ENCODE measurements around the gene PSMD6.

Gene PSMD6

GRCh38 chr3:64058566-64058965 lies 35.3 kb upstream of the PSMD6 start:
- no peak overlapping the region for H3K9ac ChIP-seq (ENCODE audit: low read length in 5 of 5)
- H3K27me3 ChIP-seq (ENCODE audit: control insufficient read depth in 5 of 5, insufficient read depth in 4 of 5, low read length in 5 of 5): no peaks in the 10 kb centered on the region
- H3K9me3 ChIP-seq (ENCODE audit: control insufficient read depth in 5 of 5, low read length in 5 of 5): no peaks in the 10 kb centered on the region
- H3K36me3 ChIP-seq (ENCODE audit: control insufficient read depth in 5 of 5, insufficient read depth in 5 of 5, low read length in 5 of 5): no peaks in the 10 kb centered on the region
- H3K27ac ChIP-seq (ENCODE audit: low read depth, low read length): no peak overlapping the region
- no peak overlapping the region for H3K4me3 ChIP-seq (ENCODE audit: low read depth in 1 of 5, low read length in 5 of 5)
- peaks cover 2 to 27% (median 8%) of the 10 kb centered on the region in 5 donors for H3K4me1 ChIP-seq (ENCODE audit: control insufficient read depth in 5 of 5, insufficient read depth in 5 of 5, low read length in 5 of 5)

GRCh38 chr3:64057231-64057630 lies 33.9 kb upstream of the PSMD6 start:
- H3K9me3 ChIP-seq (ENCODE audit: control insufficient read depth in 5 of 5, low read length in 5 of 5): no peaks in the 10 kb centered on the region
- no peak overlapping the region for H3K27ac ChIP-seq (ENCODE audit: low read depth, low read length)
- H3K27me3 ChIP-seq (ENCODE audit: control insufficient read depth in 5 of 5, insufficient read depth in 4 of 5, low read length in 5 of 5): no peaks in the 10 kb centered on the region
- no peak overlapping the region for H3K4me3 ChIP-seq (ENCODE audit: low read depth in 1 of 5, low read length in 5 of 5)
- peaks cover 2 to 26% (median 10%) of the 10 kb centered on the region in 5 donors for H3K4me1 ChIP-seq (ENCODE audit: control insufficient read depth in 5 of 5, insufficient read depth in 5 of 5, low read length in 5 of 5)
- H3K9ac ChIP-seq (ENCODE audit: low read length in 5 of 5): no peak overlapping the region
- H3K36me3 ChIP-seq (ENCODE audit: control insufficient read depth in 5 of 5, insufficient read depth in 5 of 5, low read length in 5 of 5): no peaks in the 10 kb centered on the region

GRCh38 chr3:64056606-64057180 lies 33.4 kb upstream of the PSMD6 start:
- no peaks in the 10 kb centered on the region for H3K27me3 ChIP-seq (ENCODE audit: control insufficient read depth in 5 of 5, insufficient read depth in 4 of 5, low read length in 5 of 5)
- H3K4me1 ChIP-seq (ENCODE audit: control insufficient read depth in 5 of 5, insufficient read depth in 5 of 5, low read length in 5 of 5): peaks cover 2 to 26% (median 10%) of the 10 kb centered on the region in 5 donors
- no peak overlapping the region for H3K9ac ChIP-seq (ENCODE audit: low read length in 5 of 5)
- no peaks in the 10 kb centered on the region for H3K36me3 ChIP-seq (ENCODE audit: control insufficient read depth in 5 of 5, insufficient read depth in 5 of 5, low read length in 5 of 5)
- H3K27ac ChIP-seq (ENCODE audit: low read depth, low read length): no peak overlapping the region
- no peak overlapping the region for H3K4me3 ChIP-seq (ENCODE audit: low read depth in 1 of 5, low read length in 5 of 5)
- no peaks in the 10 kb centered on the region for H3K9me3 ChIP-seq (ENCODE audit: control insufficient read depth in 5 of 5, low read length in 5 of 5)

- Histone ChIP-seq H3K36me3 (ENCODE audit: control insufficient read depth in 5 of 5, insufficient read depth in 5 of 5, low read length in 5 of 5) (no peaks in the 10 kb centered on the region), H3K9ac (ENCODE audit: low read length in 5 of 5) (no peak overlapping the region), H3K4me1 (ENCODE audit: control insufficient read depth in 5 of 5, insufficient read depth in 5 of 5, low read length in 5 of 5) (peaks cover 2 to 26% (median 8%) of the 10 kb centered on the region in 5 donors), H3K9me3 (ENCODE audit: control insufficient read depth in 5 of 5, low read length in 5 of 5) (no peaks in the 10 kb centered on the region), H3K27ac (ENCODE audit: low read depth, low read length) (no peak overlapping the region), H3K27me3 (ENCODE audit: control insufficient read depth in 5 of 5, insufficient read depth in 4 of 5, low read length in 5 of 5) (no peaks in the 10 kb centered on the region), H3K4me3 (ENCODE audit: low read depth in 1 of 5, low read length in 5 of 5) (no peak overlapping the region)
These were observed 31.8 kb upstream of the PSMD6 start for GRCh38 chr3:64055076-64055475.

GRCh38 chr3:64054488-64054887 lies 31.2 kb upstream of the PSMD6 start:
- Histone ChIP-seq H3K4me3 (ENCODE audit: low read depth in 1 of 5, low read length in 5 of 5) (no peak overlapping the region), H3K36me3 (ENCODE audit: control insufficient read depth in 5 of 5, insufficient read depth in 5 of 5, low read length in 5 of 5) (no peaks in the 10 kb centered on the region), H3K27ac (ENCODE audit: low read depth, low read length) (no peak overlapping the region), H3K9me3 (ENCODE audit: control insufficient read depth in 5 of 5, low read length in 5 of 5) (no peaks in the 10 kb centered on the region), H3K4me1 (ENCODE audit: control insufficient read depth in 5 of 5, insufficient read depth in 5 of 5, low read length in 5 of 5) (peaks cover 2 to 26% (median 4%) of the 10 kb centered on the region in 5 donors), H3K27me3 (ENCODE audit: control insufficient read depth in 5 of 5, insufficient read depth in 4 of 5, low read length in 5 of 5) (no peaks in the 10 kb centered on the region), H3K9ac (ENCODE audit: low read length in 5 of 5) (no peak overlapping the region)

GRCh38 chr3:64053581-64053980 lies 30.3 kb upstream of the PSMD6 start:
- Histone ChIP-seq H3K4me1 (ENCODE audit: control insufficient read depth in 5 of 5, insufficient read depth in 5 of 5, low read length in 5 of 5) (peaks cover 0 to 32% (median 2%) of the 10 kb centered on the region in 5 donors), H3K36me3 (ENCODE audit: control insufficient read depth in 5 of 5, insufficient read depth in 5 of 5, low read length in 5 of 5) (no peaks in the 10 kb centered on the region), H3K27ac (ENCODE audit: low read depth, low read length) (no peak overlapping the region), H3K9me3 (ENCODE audit: control insufficient read depth in 5 of 5, low read length in 5 of 5) (no peaks in the 10 kb centered on the region), H3K9ac (ENCODE audit: low read length in 5 of 5) (no peak overlapping the region), H3K27me3 (ENCODE audit: control insufficient read depth in 5 of 5, insufficient read depth in 4 of 5, low read length in 5 of 5) (no peaks in the 10 kb centered on the region), H3K4me3 (ENCODE audit: low read depth in 1 of 5, low read length in 5 of 5) (no peak overlapping the region)

- Histone ChIP-seq H3K36me3 (ENCODE audit: control insufficient read depth in 5 of 5, insufficient read depth in 5 of 5, low read length in 5 of 5) (no peaks in the 10 kb centered on the region), H3K4me1 (ENCODE audit: control insufficient read depth in 5 of 5, insufficient read depth in 5 of 5, low read length in 5 of 5) (peaks cover 0 to 37% (median 2%) of the 10 kb centered on the region in 5 donors), H3K27me3 (ENCODE audit: control insufficient read depth in 5 of 5, insufficient read depth in 4 of 5, low read length in 5 of 5) (no peaks in the 10 kb centered on the region), H3K9me3 (ENCODE audit: control insufficient read depth in 5 of 5, low read length in 5 of 5) (no peaks in the 10 kb centered on the region), H3K9ac (ENCODE audit: low read length in 5 of 5) (no peak overlapping the region), H3K4me3 (ENCODE audit: low read depth in 1 of 5, low read length in 5 of 5) (no peak overlapping the region), H3K27ac (ENCODE audit: low read depth, low read length) (no peak overlapping the region)
These were observed 29.8 kb upstream of the PSMD6 start for GRCh38 chr3:64053117-64053516.

- H3K27ac ChIP-seq (ENCODE audit: low read depth, low read length): no peak overlapping the region
- no peak overlapping the region for H3K4me3 ChIP-seq (ENCODE audit: low read depth in 1 of 5, low read length in 5 of 5)
- H3K9ac ChIP-seq (ENCODE audit: low read length in 5 of 5): no peak overlapping the region
- H3K36me3 ChIP-seq (ENCODE audit: control insufficient read depth in 5 of 5, insufficient read depth in 5 of 5, low read length in 5 of 5): no peaks in the 10 kb centered on the region
- peaks cover 0 to 32% (median 2%) of the 10 kb centered on the region in 5 donors for H3K4me1 ChIP-seq (ENCODE audit: control insufficient read depth in 5 of 5, insufficient read depth in 5 of 5, low read length in 5 of 5)
- no peaks in the 10 kb centered on the region for H3K9me3 ChIP-seq (ENCODE audit: control insufficient read depth in 5 of 5, low read length in 5 of 5)
- no peaks in the 10 kb centered on the region for H3K27me3 ChIP-seq (ENCODE audit: control insufficient read depth in 5 of 5, insufficient read depth in 4 of 5, low read length in 5 of 5)
These were observed 26.5 kb upstream of the PSMD6 start for GRCh38 chr3:64049832-64050231.

GRCh38 chr3:64049136-64049535 lies 25.8 kb upstream of the PSMD6 start:
- no peak overlapping the region for H3K27ac ChIP-seq (ENCODE audit: low read depth, low read length)
- H3K9ac ChIP-seq (ENCODE audit: low read length in 5 of 5): no peak overlapping the region
- H3K9me3 ChIP-seq (ENCODE audit: control insufficient read depth in 5 of 5, low read length in 5 of 5): no peaks in the 10 kb centered on the region
- no peaks in the 10 kb centered on the region for H3K27me3 ChIP-seq (ENCODE audit: control insufficient read depth in 5 of 5, insufficient read depth in 4 of 5, low read length in 5 of 5)
- peaks cover 0 to 25% (median 2%) of the 10 kb centered on the region in 5 donors for H3K4me1 ChIP-seq (ENCODE audit: control insufficient read depth in 5 of 5, insufficient read depth in 5 of 5, low read length in 5 of 5)
- no peak overlapping the region for H3K4me3 ChIP-seq (ENCODE audit: low read depth in 1 of 5, low read length in 5 of 5)
- no peaks in the 10 kb centered on the region for H3K36me3 ChIP-seq (ENCODE audit: control insufficient read depth in 5 of 5, insufficient read depth in 5 of 5, low read length in 5 of 5)

- Histone ChIP-seq H3K27ac (ENCODE audit: low read depth, low read length) (no peak overlapping the region), H3K36me3 (ENCODE audit: control insufficient read depth in 5 of 5, insufficient read depth in 5 of 5, low read length in 5 of 5) (no peaks in the 10 kb centered on the region)
These were observed 25.4 kb upstream of the PSMD6 start for GRCh38 chr3:64048631-64049061.

More at GRCh38 chr3:64048631-64049061, 25.4 kb upstream of the PSMD6 start:
- no peak overlapping the region for H3K4me3 ChIP-seq (ENCODE audit: low read depth in 1 of 5, low read length in 5 of 5)
- no peaks in the 10 kb centered on the region for H3K9me3 ChIP-seq (ENCODE audit: control insufficient read depth in 5 of 5, low read length in 5 of 5)
- no peak overlapping the region for H3K9ac ChIP-seq (ENCODE audit: low read length in 5 of 5)
- peaks cover 0 to 20% (median under 1%) of the 10 kb centered on the region in 5 donors for H3K4me1 ChIP-seq (ENCODE audit: control insufficient read depth in 5 of 5, insufficient read depth in 5 of 5, low read length in 5 of 5)
- no peaks in the 10 kb centered on the region for H3K27me3 ChIP-seq (ENCODE audit: control insufficient read depth in 5 of 5, insufficient read depth in 4 of 5, low read length in 5 of 5)
